ENCODE data around the gene NAALADL2.

DNA sequence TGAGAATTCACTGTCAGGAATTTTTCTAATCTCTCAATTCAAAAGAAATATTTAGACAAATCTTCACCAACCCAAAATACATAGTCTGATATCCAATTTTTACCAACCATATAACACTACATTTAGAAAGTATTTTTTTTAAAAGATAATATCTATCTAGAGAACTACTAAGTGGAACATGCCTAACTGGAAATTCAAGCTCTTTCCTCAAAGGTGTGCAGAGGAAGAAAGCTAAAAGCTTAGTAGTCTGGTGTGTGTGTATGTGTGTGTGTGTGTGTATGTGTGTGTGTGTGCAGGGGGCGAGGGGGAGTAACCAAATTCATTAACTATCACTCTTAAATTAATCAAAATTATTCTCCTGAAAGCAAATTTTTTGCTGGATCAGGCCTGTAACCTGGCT lies 797.3 kb downstream of the NAALADL2 start:
- TF ChIP-seq, protein P1, sequence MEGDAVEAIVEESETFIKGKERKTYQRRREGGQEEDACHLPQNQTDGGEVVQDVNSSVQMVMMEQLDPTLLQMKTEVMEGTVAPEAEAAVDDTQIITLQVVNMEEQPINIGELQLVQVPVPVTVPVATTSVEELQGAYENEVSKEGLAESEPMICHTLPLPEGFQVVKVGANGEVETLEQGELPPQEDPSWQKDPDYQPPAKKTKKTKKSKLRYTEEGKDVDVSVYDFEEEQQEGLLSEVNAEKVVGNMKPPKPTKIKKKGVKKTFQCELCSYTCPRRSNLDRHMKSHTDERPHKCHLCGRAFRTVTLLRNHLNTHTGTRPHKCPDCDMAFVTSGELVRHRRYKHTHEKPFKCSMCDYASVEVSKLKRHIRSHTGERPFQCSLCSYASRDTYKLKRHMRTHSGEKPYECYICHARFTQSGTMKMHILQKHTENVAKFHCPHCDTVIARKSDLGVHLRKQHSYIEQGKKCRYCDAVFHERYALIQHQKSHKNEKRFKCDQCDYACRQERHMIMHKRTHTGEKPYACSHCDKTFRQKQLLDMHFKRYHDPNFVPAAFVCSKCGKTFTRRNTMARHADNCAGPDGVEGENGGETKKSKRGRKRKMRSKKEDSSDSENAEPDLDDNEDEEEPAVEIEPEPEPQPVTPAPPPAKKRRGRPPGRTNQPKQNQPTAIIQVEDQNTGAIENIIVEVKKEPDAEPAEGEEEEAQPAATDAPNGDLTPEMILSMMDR (IDR thresholded peaks at IDR 0.05 in 4 of 5, conservative IDR thresholded peaks at IDR 0.05 in 1 of 5): no peak
- no peak for TF ChIP-seq POLR2A (IDR thresholded peaks at IDR 0.05)

Data from gastrocnemius medialis (tissue), 4 donors.